Naive thymus-derived CD4-positive, alpha-beta T cell (primary cell): ENCODE results near the gene EXOC3L4. TPM values are rescaled to one million over a fixed set of nuclear protein-coding genes. Genes with fewer than 3 reads are reported as not detected.

Experiments
- ATAC-seq: fragments of 150-1000 bp; cut with Tn5 transposase; 2 replicates; pipeline ENCODE4 v1.10.0; 2021; ENCODE audit warnings: mild to moderate bottlenecking, moderate library complexity
- CTCF ChIA-PET: fragments of 350-600 bp; sonication (Branson Sonifier 250); formaldehyde crosslinking; loops from one replicate; lab custom pipeline; 2021; ENCODE audit warnings: antibody characterized with exemption; lab: Charles Lee
- POLR2A ChIA-PET: fragments of 350-600 bp; sonication (Branson Sonifier 250); formaldehyde crosslinking; loops from one replicate; lab custom pipeline; 2021; ENCODE audit warnings: antibody characterized with exemption, inconsistent platforms; lab: Charles Lee
- DNase-seq, 9 donors: peaks; one replicate each; pipeline versions ENCODE4 v3.0.0 to v3.0.0-alpha.2; 2020 to 2022; ENCODE audit warnings: mixed read lengths in 1 of 9
- H3K27ac ChIP-seq: one replicate; pipeline ENCODE4 v1.7.0; 2013; ENCODE audit warnings: mild to moderate bottlenecking, low read depth, low read length, moderate library complexity
- H3K27me3 ChIP-seq, 2 donors: one replicate each; pipeline ENCODE4 v1.7.0; 2013; ENCODE audit warnings: low read length in 2 of 2, mild to moderate bottlenecking in 2 of 2, moderate library complexity in 2 of 2; ENCODE audit not compliant: control insufficient read depth in 2 of 2, insufficient read depth in 2 of 2
- H3K36me3 ChIP-seq, 3 experiments: 1 replicate in 2 of 3; 2 replicates in 1 of 3; pipeline ENCODE4 v1.7.0; 2013; ENCODE audit warnings: low read length in 3 of 3, mild to moderate bottlenecking in 3 of 3, moderate library complexity in 1 of 3; ENCODE audit not compliant: insufficient read depth in 3 of 3, control insufficient read depth in 2 of 3
- H3K4me1 ChIP-seq, 2 donors: one replicate each; pipeline ENCODE4 v1.7.0; 2013; ENCODE audit warnings: low read length in 2 of 2, mild to moderate bottlenecking in 2 of 2, moderate library complexity in 1 of 2; ENCODE audit not compliant: control insufficient read depth in 2 of 2, insufficient read depth in 2 of 2
- H3K4me3 ChIP-seq: 2 replicates; pipeline ENCODE4 v1.7.0; 2013; ENCODE audit warnings: mild to moderate bottlenecking, low read length
- H3K9me3 ChIP-seq, 3 experiments: 1 replicate in 2 of 3; 2 replicates in 1 of 3; pipeline ENCODE4 v1.7.0; 2013; ENCODE audit warnings: low read length in 3 of 3; ENCODE audit not compliant: control insufficient read depth in 2 of 3
- H3K27ac Mint-ChIP-seq, 9 donors: one replicate each; pipeline ENCODE4 v1.8.0; 2020 to 2022; ENCODE audit warnings: mixed read lengths in 9 of 9, mild to moderate bottlenecking in 8 of 9, moderate library complexity in 5 of 9, inconsistent platforms in 2 of 9
- H3K27me3 Mint-ChIP-seq, 5 donors: one replicate each; pipeline ENCODE4 v1.8.0; 2021 to 2022; ENCODE audit warnings: mixed read lengths in 5 of 5, mild to moderate bottlenecking in 1 of 5
- H3K36me3 Mint-ChIP-seq, 5 donors: one replicate each; pipeline ENCODE4 v1.8.0; 2020 to 2022; ENCODE audit warnings: mixed read lengths in 5 of 5, mild to moderate bottlenecking in 3 of 5, inconsistent platforms in 1 of 5
- H3K4me1 Mint-ChIP-seq, 7 donors: one replicate each; pipeline ENCODE4 v1.8.0; 2020 to 2022; ENCODE audit warnings: mixed read lengths in 7 of 7, mild to moderate bottlenecking in 3 of 7, inconsistent platforms in 1 of 7
- H3K4me3 Mint-ChIP-seq, 10 donors: one replicate each; pipeline ENCODE4 v1.8.0; 2020 to 2022; ENCODE audit warnings: mild to moderate bottlenecking in 10 of 10, mixed read lengths in 10 of 10, moderate library complexity in 6 of 10, inconsistent platforms in 2 of 10
- H3K9me3 Mint-ChIP-seq, 11 donors: one replicate each; pipeline ENCODE4 v1.8.0; 2020 to 2022; ENCODE audit warnings: mixed read lengths in 11 of 11, mild to moderate bottlenecking in 4 of 11, inconsistent platforms in 1 of 11, moderate library complexity in 1 of 11
- intact Hi-C, 2 donors: fragments of 100-400 bp; cut with micrococcal nuclease; formaldehyde crosslinking; loops; one replicate each; pipeline ENCODE4 v1.15.1; 2023
- polyA plus RNA-seq, 2 donors: library from polyadenylated mRNA; unstranded; fragments of 300-500 nt; fragmentation: Illumina TruSeq; gene quantifications; one replicate each; pipeline ENCODE4 v1.2.3, GENCODE V29; 2021
- total RNA-seq, 6 experiments: library from RNA in 5 of 6; stranded (reverse) in 5 of 6; gene quantifications; 1 replicate in 5 of 6; 2 replicates in 1 of 6; pipeline ENCODE4 v1.2.3 and lab custom pipeline; 2021 to 2026

Gene EXOC3L4
- total and polyA plus RNA-seq, 7 experiments from 2014 or later: not detected

- Mint-ChIP-seq H3K36me3 (no peaks in the 10 kb centered on the region), H3K4me1 (peaks cover 0 to 4% (median 0%) of the 10 kb centered on the region in 7 donors), H3K27ac (no peak overlapping the region), H3K27me3 (peaks cover 5 to 21% (median 15%) of the 10 kb centered on the region in 5 donors), H3K9me3 (peaks cover 0 to 3% (median 0%) of the 10 kb centered on the region in 11 donors), H3K4me3 (no peak overlapping the region)
- no peaks in the 10 kb centered on the region for H3K9me3 ChIP-seq
- no peaks in the 10 kb centered on the region for H3K27me3 ChIP-seq
- ChIA-PET POLR2A (no interaction called here), CTCF (no interaction called here)
- H3K36me3 ChIP-seq: no peaks in the 10 kb centered on the region
- ATAC-seq: no peak
- no peak for DNase-seq
- no peak overlapping the region for H3K4me3 ChIP-seq
- H3K27ac ChIP-seq: no peak overlapping the region
- no peaks in the 10 kb centered on the region for H3K4me1 ChIP-seq
- intact Hi-C loops: no loop called here
These were observed 31.8 kb downstream of the EXOC3L4 start for GRCh38 chr14:103126088-103126872.

DNA sequence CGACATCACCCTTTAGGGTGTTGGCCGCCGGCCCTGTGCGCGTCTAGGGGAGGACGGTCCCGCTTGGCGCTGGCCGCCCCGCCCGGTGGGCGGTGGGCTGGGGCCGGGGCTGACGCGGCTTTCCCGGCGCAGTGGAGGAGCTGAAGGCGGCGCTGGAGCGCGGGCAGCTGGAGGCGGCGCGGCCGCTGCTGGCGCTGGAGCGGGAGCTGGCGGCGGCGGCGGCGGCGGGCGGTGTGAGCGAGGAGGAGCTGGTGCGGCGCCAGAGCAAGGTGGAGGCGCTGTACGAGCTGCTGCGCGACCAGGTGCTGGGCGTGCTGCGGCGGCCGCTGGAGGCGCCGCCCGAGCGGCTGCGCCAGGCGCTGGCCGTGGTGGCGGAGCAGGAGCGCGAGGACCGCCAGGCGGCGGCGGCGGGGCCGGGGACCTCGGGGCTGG, 32.4 kb downstream of the EXOC3L4 start:
- Histone ChIP-seq H3K4me3 (no peak overlapping the region), H3K27me3 (no peaks in the 10 kb centered on the region), H3K4me1 (no peaks in the 10 kb centered on the region), H3K36me3 (no peaks in the 10 kb centered on the region), H3K9me3 (no peaks in the 10 kb centered on the region), H3K27ac (no peak overlapping the region)
- Mint-ChIP-seq H3K9me3 (peaks cover 0 to 3% (median 0%) of the 10 kb centered on the region in 11 donors), H3K36me3 (no peaks in the 10 kb centered on the region), H3K4me1 (peaks cover 0 to 4% (median 0%) of the 10 kb centered on the region in 7 donors), H3K27me3 (peaks cover 5 to 17% (median 15%) of the 10 kb centered on the region in 5 donors), H3K4me3 (no peak overlapping the region), H3K27ac (no peak overlapping the region)
- ATAC-seq (no peak), DNase-seq (no peak)
- ChIA-PET CTCF (no interaction called here), POLR2A (no interaction called here)
- intact Hi-C loops: no loop called here

- Histone ChIP-seq H3K27me3 (no peaks in the 10 kb centered on the region), H3K4me3 (no peak overlapping the region), H3K4me1 (no peaks in the 10 kb centered on the region), H3K36me3 (no peaks in the 10 kb centered on the region), H3K27ac (no peak overlapping the region), H3K9me3 (no peaks in the 10 kb centered on the region)
- ATAC-seq: no peak
- Mint-ChIP-seq H3K9me3 (peaks cover 0 to 3% (median 0%) of the 10 kb centered on the region in 11 donors), H3K4me3 (no peak overlapping the region), H3K27ac (no peak overlapping the region), H3K36me3 (no peaks in the 10 kb centered on the region), H3K27me3 (peaks cover 5 to 15% (median 11%) of the 10 kb centered on the region in 5 donors), H3K4me1 (peaks cover 0 to 4% (median 0%) of the 10 kb centered on the region in 7 donors)
- DNase-seq: no peak
- ChIA-PET POLR2A (no interaction called here), CTCF (no interaction called here)
- intact Hi-C loops: no loop called here
These were observed 32.8 kb downstream of the EXOC3L4 start for GRCh38 chr14:103127356-103127755.

DNA sequence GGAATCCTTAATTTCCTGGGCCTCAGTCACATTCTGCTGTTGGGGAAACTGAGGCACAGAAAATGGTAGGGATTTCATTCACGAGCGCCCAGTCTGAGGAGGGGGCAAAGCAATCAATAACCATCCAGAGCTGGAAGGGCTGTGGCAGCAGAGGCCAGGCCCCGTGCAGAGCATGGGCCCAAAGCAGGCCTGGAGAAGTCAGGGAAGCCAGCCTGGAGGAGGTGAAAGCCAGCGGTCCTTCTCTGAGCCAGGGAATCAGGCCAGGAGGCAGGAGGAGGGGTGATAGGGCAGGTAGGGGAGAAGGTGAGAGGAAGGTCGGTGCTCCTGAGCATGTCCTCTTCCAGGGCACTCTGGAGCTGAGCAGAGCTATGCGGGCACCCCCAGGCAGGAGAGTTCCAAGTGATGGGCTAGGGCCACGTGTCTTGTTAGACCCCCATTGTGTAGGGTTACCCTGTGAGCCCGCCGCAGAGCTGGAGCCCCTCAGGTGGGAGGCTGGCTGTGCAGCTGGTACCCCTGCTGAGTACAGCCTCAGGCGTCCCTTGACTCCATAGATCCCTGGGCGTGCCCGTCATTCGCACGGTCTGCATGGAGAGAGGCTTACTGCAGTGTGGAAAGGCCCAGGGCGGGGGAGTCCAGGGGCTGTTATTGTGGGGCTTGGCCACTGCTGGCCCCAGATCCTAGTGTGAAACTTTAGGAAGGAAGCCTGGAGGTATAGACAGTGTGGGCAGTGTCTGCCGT, 33.5 kb downstream of the EXOC3L4 start:
- DNase-seq (no peak), ATAC-seq (no peak)
- intact Hi-C loops: no loop called here
- H3K27ac ChIP-seq: no peak overlapping the region
- no peaks in the 10 kb centered on the region for H3K4me1 ChIP-seq
- peaks cover 0 to 3% (median 0%) of the 10 kb centered on the region in 11 donors for H3K9me3 Mint-ChIP-seq
- no peaks in the 10 kb centered on the region for H3K36me3 Mint-ChIP-seq
- H3K4me1 Mint-ChIP-seq: peaks cover 0 to 4% (median 0%) of the 10 kb centered on the region in 7 donors
- POLR2A ChIA-PET: no interaction called here
- CTCF ChIA-PET: no interaction called here
- H3K9me3 ChIP-seq: no peaks in the 10 kb centered on the region
- H3K4me3 Mint-ChIP-seq: no peak overlapping the region
- no peaks in the 10 kb centered on the region for H3K36me3 ChIP-seq
- H3K27me3 ChIP-seq: no peaks in the 10 kb centered on the region
- H3K27ac Mint-ChIP-seq: no peak overlapping the region
- peaks cover 5 to 15% (median 10%) of the 10 kb centered on the region in 5 donors for H3K27me3 Mint-ChIP-seq
- H3K4me3 ChIP-seq: no peak overlapping the region

DNA sequence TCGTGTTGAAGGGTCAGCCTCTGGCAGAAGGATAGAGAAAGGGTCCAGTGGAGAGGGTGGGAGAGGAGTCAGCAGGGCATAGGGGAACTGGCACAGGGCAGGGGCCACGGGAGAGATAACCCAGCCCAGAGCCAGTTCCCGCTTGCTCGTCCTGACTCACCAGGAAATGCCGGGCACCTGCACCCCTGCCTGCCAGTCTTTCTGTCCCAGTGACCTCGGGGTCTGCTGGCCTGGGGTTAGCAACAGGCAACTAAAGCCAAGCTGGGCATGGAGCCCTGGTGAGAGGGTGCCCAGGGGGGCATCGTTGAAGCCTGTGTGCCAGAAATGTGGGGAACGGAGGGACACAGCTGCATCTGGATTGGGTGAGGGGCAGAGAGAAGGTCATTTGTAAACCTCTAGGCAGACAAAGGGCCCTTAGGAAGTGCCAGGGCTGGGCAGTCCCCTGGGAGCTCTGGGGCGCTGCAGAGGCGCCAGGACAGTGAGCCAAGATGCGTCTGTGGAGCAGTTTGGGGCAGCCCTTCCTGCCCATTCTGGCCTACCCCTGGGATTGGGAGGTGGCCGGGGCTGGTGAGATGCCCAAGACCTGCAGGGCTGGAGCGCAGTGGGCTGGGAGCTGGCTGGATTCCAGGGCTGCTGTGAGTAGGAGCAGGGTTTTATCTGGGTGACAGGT, 34.2 kb downstream of the EXOC3L4 start:
- ATAC-seq (no peak), DNase-seq (no peak)
- POLR2A ChIA-PET: interaction anchor here (0.6 kb wide), 1 partner anchor 114 kb away, joined by 4 read pairs; no protein-coding TSS in a partner anchor
- CTCF ChIA-PET: no interaction called here
- Mint-ChIP-seq H3K4me1 (peaks cover 0 to 4% (median 0%) of the 10 kb centered on the region in 7 donors), H3K27ac (no peak overlapping the region), H3K27me3 (peaks cover 5 to 15% (median 10%) of the 10 kb centered on the region in 5 donors), H3K4me3 (no peak overlapping the region), H3K9me3 (peaks cover 0 to 3% (median 0%) of the 10 kb centered on the region in 11 donors), H3K36me3 (no peaks in the 10 kb centered on the region)
- H3K27ac ChIP-seq: no peak overlapping the region
- H3K4me1 ChIP-seq: no peaks in the 10 kb centered on the region
- H3K4me3 ChIP-seq: no peak overlapping the region
- intact Hi-C loops: no loop called here
- H3K27me3 ChIP-seq: no peaks in the 10 kb centered on the region
- H3K9me3 ChIP-seq: no peaks in the 10 kb centered on the region
- H3K36me3 ChIP-seq: no peaks in the 10 kb centered on the region

DNA sequence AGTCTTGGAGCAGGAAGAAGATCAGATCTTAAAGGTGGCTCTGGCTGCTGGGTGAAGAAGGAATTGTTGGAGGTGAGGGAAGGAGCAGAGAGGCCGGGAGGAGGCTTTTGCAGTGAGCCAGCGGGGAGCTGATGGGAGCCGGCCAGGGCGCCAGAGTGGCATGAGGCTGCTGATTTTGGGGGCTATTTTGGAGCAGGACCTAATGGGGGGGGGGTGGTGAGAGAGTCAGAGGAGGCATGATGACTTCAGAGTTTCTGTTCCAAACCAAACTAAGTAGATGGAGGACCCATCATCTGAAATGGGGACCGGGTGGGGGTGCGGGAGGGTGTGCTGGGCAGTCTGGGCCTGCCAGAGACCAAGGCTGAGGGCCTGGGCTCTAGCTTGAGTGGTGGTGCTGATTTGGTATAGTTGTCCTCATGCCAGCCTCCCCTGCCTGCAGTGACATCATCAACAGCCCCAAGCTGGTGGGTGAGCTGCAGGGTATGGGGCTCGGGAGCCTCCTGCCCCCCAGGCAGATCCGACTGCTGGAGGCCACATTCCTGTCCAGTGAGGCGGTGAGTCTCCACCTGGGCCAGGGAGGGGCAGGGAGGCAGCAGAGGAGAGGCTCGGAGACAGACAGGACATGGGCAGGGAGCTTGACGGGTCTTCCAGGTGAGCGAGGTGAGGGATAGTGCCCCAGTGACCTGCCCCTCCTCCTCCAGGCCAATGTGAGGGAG, 34.9 kb downstream of the EXOC3L4 start:
- POLR2A ChIA-PET: interaction anchor here (0.6 kb wide), 1 partner anchor 113 kb away, joined by 4 read pairs; no protein-coding TSS in a partner anchor
- Mint-ChIP-seq H3K27ac (no peak overlapping the region), H3K9me3 (peaks cover 0 to 3% (median 0%) of the 10 kb centered on the region in 11 donors), H3K27me3 (peaks cover 0 to 10% (median 4%) of the 10 kb centered on the region in 5 donors), H3K4me1 (peaks cover 0 to 1% (median 0%) of the 10 kb centered on the region in 7 donors), H3K4me3 (no peak overlapping the region), H3K36me3 (no peaks in the 10 kb centered on the region)
- Histone ChIP-seq H3K4me3 (no peak overlapping the region), H3K27ac (no peak overlapping the region), H3K36me3 (no peaks in the 10 kb centered on the region), H3K4me1 (no peaks in the 10 kb centered on the region), H3K27me3 (no peaks in the 10 kb centered on the region), H3K9me3 (no peaks in the 10 kb centered on the region)
- intact Hi-C loops: no loop called here
- ATAC-seq (no peak), DNase-seq (no peak)
- CTCF ChIA-PET: no interaction called here
